Activated naive CD4-positive, alpha-beta T cell treated with anti-CD3 and anti-CD28 coated beads, Interleukin-2, amount 10 ng/mL, durations not matched to agents 7 days and 5 days (primary cell): ENCODE data around the gene CHMP3.
"Not testable (repeated sequence)": the region's sequence is repeated elsewhere in the genome, so short reads cannot be mapped to it uniquely, and the experiment has no call there.

ENCODE experiments used
- CTCF ChIA-PET: fragments of 350-600 bp; sonication (Branson Sonifier 250); formaldehyde crosslinking; loops from one replicate; lab custom pipeline; 2021; ENCODE audit warnings: antibody characterized with exemption; lab: Charles Lee
- DNase-seq: peaks from one replicate; pipeline ENCODE4 v3.0.0-alpha.2; 2020
- H3K27ac Mint-ChIP-seq: one replicate; pipeline ENCODE4 v1.8.0; 2021; ENCODE audit warnings: mild to moderate bottlenecking, moderate library complexity, mixed read lengths
- H3K27me3 Mint-ChIP-seq: one replicate; pipeline ENCODE4 v1.8.0; 2021; ENCODE audit warnings: mild to moderate bottlenecking, mixed read lengths
- H3K36me3 Mint-ChIP-seq: one replicate; pipeline ENCODE4 v1.8.0; 2021; ENCODE audit warnings: mixed read lengths
- H3K4me1 Mint-ChIP-seq: one replicate; pipeline ENCODE4 v1.8.0; 2021; ENCODE audit warnings: mixed read lengths
- H3K4me3 Mint-ChIP-seq: one replicate; pipeline ENCODE4 v1.8.0; 2021; ENCODE audit warnings: mild to moderate bottlenecking, moderate library complexity, mixed read lengths
- H3K9me3 Mint-ChIP-seq: one replicate; pipeline ENCODE4 v1.8.0; 2021; ENCODE audit warnings: mixed read lengths

The CHMP3 gene

GRCh38 chr2:86510436-86510933, 52.8 kb downstream of the CHMP3 start:
- Mint-ChIP-seq H3K9me3 (no peaks in the 10 kb centered on the region), H3K27me3 (no peaks in the 10 kb centered on the region), H3K36me3 (peaks cover 44% of the 10 kb centered on the region), H3K4me3 (no peak overlapping the region), H3K27ac (no peak overlapping the region), H3K4me1 (no peaks in the 10 kb centered on the region)
- no peak for DNase-seq
- CTCF ChIA-PET = no interaction called here

GRCh38 chr2:86507600-86507999, 55.6 kb downstream of the CHMP3 start:
- CTCF ChIA-PET = no interaction called here
- no peak overlapping the region for H3K27ac Mint-ChIP-seq
- H3K36me3 Mint-ChIP-seq = peaks cover 62% of the 10 kb centered on the region
- no peaks in the 10 kb centered on the region for H3K27me3 Mint-ChIP-seq
- H3K4me3 Mint-ChIP-seq = no peak overlapping the region
- no peak for DNase-seq
- no peaks in the 10 kb centered on the region for H3K9me3 Mint-ChIP-seq
- no peaks in the 10 kb centered on the region for H3K4me1 Mint-ChIP-seq

- Mint-ChIP-seq H3K4me3 (no peak overlapping the region), H3K4me1 (no peaks in the 10 kb centered on the region), H3K36me3 (peaks cover 94% of the 10 kb centered on the region), H3K9me3 (peaks cover 34% of the 10 kb centered on the region), H3K27me3 (no peaks in the 10 kb centered on the region), H3K27ac (no peak overlapping the region)
- no peak for DNase-seq
- CTCF ChIA-PET = no interaction called here
These were observed 62.7 kb downstream of the CHMP3 start for GRCh38 chr2:86500325-86501083.

- no peak overlapping the region for H3K4me3 Mint-ChIP-seq
- no peak for DNase-seq
- no peak overlapping the region for H3K27ac Mint-ChIP-seq
- no peaks in the 10 kb centered on the region for H3K4me1 Mint-ChIP-seq
- peaks cover 34% of the 10 kb centered on the region for H3K9me3 Mint-ChIP-seq
- no peaks in the 10 kb centered on the region for H3K27me3 Mint-ChIP-seq
- H3K36me3 Mint-ChIP-seq = peaks cover 97% of the 10 kb centered on the region
- CTCF ChIA-PET = no interaction called here
These were observed 63.9 kb downstream of the CHMP3 start for GRCh38 chr2:86499326-86499725.

GRCh38 chr2:86498468-86499260, 64.6 kb downstream of the CHMP3 start:
- H3K4me1 Mint-ChIP-seq = no peaks in the 10 kb centered on the region
- peaks cover 99% of the 10 kb centered on the region for H3K36me3 Mint-ChIP-seq
- CTCF ChIA-PET = no interaction called here
- H3K9me3 Mint-ChIP-seq = peaks cover 34% of the 10 kb centered on the region
- no peak overlapping the region for H3K4me3 Mint-ChIP-seq
- H3K27me3 Mint-ChIP-seq = no peaks in the 10 kb centered on the region
- no peak overlapping the region for H3K27ac Mint-ChIP-seq
- no peak for DNase-seq

- peaks cover 95% of the 10 kb centered on the region for H3K36me3 Mint-ChIP-seq
- CTCF ChIA-PET, H3K4me1 Mint-ChIP-seq, H3K4me3 Mint-ChIP-seq, DNase-seq, H3K27ac Mint-ChIP-seq, H3K27me3 Mint-ChIP-seq: not testable (repeated sequence)
- peaks cover 27% of the 10 kb centered on the region for H3K9me3 Mint-ChIP-seq
These were observed 66.9 kb downstream of the CHMP3 start for GRCh38 chr2:86496391-86496790.

- no peak overlapping the region for H3K4me3 Mint-ChIP-seq
- H3K9me3 Mint-ChIP-seq = no peaks in the 10 kb centered on the region
- no peak overlapping the region for H3K27ac Mint-ChIP-seq
- no peak for DNase-seq
- peaks cover 91% of the 10 kb centered on the region for H3K36me3 Mint-ChIP-seq
- H3K27me3 Mint-ChIP-seq = no peaks in the 10 kb centered on the region
- no peaks in the 10 kb centered on the region for H3K4me1 Mint-ChIP-seq
- CTCF ChIA-PET = no interaction called here
These were observed 71.2 kb downstream of the CHMP3 start for GRCh38 chr2:86492048-86492453.

- no peak overlapping the region for H3K4me3 Mint-ChIP-seq
- H3K4me1 Mint-ChIP-seq = no peaks in the 10 kb centered on the region
- H3K27ac Mint-ChIP-seq = no peak overlapping the region
- no peaks in the 10 kb centered on the region for H3K9me3 Mint-ChIP-seq
- H3K27me3 Mint-ChIP-seq = no peaks in the 10 kb centered on the region
- peaks cover 92% of the 10 kb centered on the region for H3K36me3 Mint-ChIP-seq
- CTCF ChIA-PET = no interaction called here
- DNase-seq = no peak
These were observed 72.2 kb downstream of the CHMP3 start for GRCh38 chr2:86491088-86491487.

- no peak overlapping the region for H3K4me3 Mint-ChIP-seq
- no peak for DNase-seq
- no peak overlapping the region for H3K27ac Mint-ChIP-seq
- H3K36me3 Mint-ChIP-seq = peaks cover 91% of the 10 kb centered on the region
- no peaks in the 10 kb centered on the region for H3K9me3 Mint-ChIP-seq
- CTCF ChIA-PET = no interaction called here
- peaks cover 4% of the 10 kb centered on the region for H3K4me1 Mint-ChIP-seq
- no peaks in the 10 kb centered on the region for H3K27me3 Mint-ChIP-seq
These were observed 73.0 kb downstream of the CHMP3 start for GRCh38 chr2:86490245-86490644.

- no peak overlapping the region for H3K4me3 Mint-ChIP-seq
- peaks cover 90% of the 10 kb centered on the region for H3K36me3 Mint-ChIP-seq
- no peaks in the 10 kb centered on the region for H3K9me3 Mint-ChIP-seq
- H3K27me3 Mint-ChIP-seq = no peaks in the 10 kb centered on the region
- no peak for DNase-seq
- H3K4me1 Mint-ChIP-seq = peaks cover 7% of the 10 kb centered on the region
- CTCF ChIA-PET = interaction anchor here (1.3 kb wide), 1 partner anchor 9 kb away, joined by 3 read pairs; no protein-coding TSS in a partner anchor
- peak overlapping the region; percentile 4 for H3K27ac Mint-ChIP-seq
These were observed 73.7 kb downstream of the CHMP3 start for GRCh38 chr2:86489542-86489941.

- DNase-seq = no peak
- CTCF ChIA-PET = interaction anchor here (1.3 kb wide), 1 partner anchor 9 kb away, joined by 3 read pairs; no protein-coding TSS in a partner anchor
- Mint-ChIP-seq H3K36me3 (peaks cover 90% of the 10 kb centered on the region), H3K4me1 (peaks cover 7% of the 10 kb centered on the region), H3K27ac (no peak overlapping the region), H3K27me3 (no peaks in the 10 kb centered on the region), H3K9me3 (no peaks in the 10 kb centered on the region), H3K4me3 (no peak overlapping the region)
These were observed 74.5 kb downstream of the CHMP3 start for GRCh38 chr2:86488561-86489250.

GRCh38 chr2:86487062-86487461, 76.2 kb downstream of the CHMP3 start:
- H3K4me3 Mint-ChIP-seq = no peak overlapping the region
- no peak for DNase-seq
- CTCF ChIA-PET = interaction anchor here (1.2 kb wide), 1 partner anchor 75 kb away, joined by 3 read pairs; no protein-coding TSS in a partner anchor
- H3K36me3 Mint-ChIP-seq = peaks cover 94% of the 10 kb centered on the region
- peak overlapping the region; percentile 26 for H3K27ac Mint-ChIP-seq
- H3K4me1 Mint-ChIP-seq = peaks cover 10% of the 10 kb centered on the region
- H3K9me3 Mint-ChIP-seq = no peaks in the 10 kb centered on the region
- no peaks in the 10 kb centered on the region for H3K27me3 Mint-ChIP-seq

GRCh38 chr2:86485802-86486201, 77.4 kb downstream of the CHMP3 start:
- H3K27ac Mint-ChIP-seq = no peak overlapping the region
- CTCF ChIA-PET = no interaction called here
- H3K9me3 Mint-ChIP-seq = no peaks in the 10 kb centered on the region
- H3K27me3 Mint-ChIP-seq = no peaks in the 10 kb centered on the region
- peaks cover 90% of the 10 kb centered on the region for H3K36me3 Mint-ChIP-seq
- H3K4me3 Mint-ChIP-seq = no peak overlapping the region
- H3K4me1 Mint-ChIP-seq = peaks cover 17% of the 10 kb centered on the region
- no peak for DNase-seq

- H3K36me3 Mint-ChIP-seq = peaks cover 90% of the 10 kb centered on the region
- CTCF ChIA-PET = no interaction called here
- peak overlapping the region; percentile 22 for H3K27ac Mint-ChIP-seq
- H3K27me3 Mint-ChIP-seq = no peaks in the 10 kb centered on the region
- no peak overlapping the region for H3K4me3 Mint-ChIP-seq
- H3K4me1 Mint-ChIP-seq = peaks cover 19% of the 10 kb centered on the region
- DNase-seq = no peak
- H3K9me3 Mint-ChIP-seq = no peaks in the 10 kb centered on the region
These were observed 78.1 kb downstream of the CHMP3 start for GRCh38 chr2:86485103-86485502.
